Keratinocyte (primary cell): ENCODE data around the gene ANKRD44. TPM values are rescaled to one million over a fixed set of nuclear protein-coding genes. Genes with fewer than 3 reads are reported as not detected.

Source experiments
- DNase-seq: peaks from one replicate; pipeline ENCODE4 v3.0.0-alpha.2; 2011; ENCODE audit warnings: low read depth, missing footprints, low spot score
- FAIRE-seq: peaks from 2 replicates; lab custom pipeline; 2011; peaks lifted over from hg19 to GRCh38; lab: Jason Lieb, UNC
- H2AFZ ChIP-seq: 2 replicates; pipeline ENCODE4 v1.6.0; 2012; ENCODE audit warnings: low read length, control low read depth, inconsistent platforms; ENCODE audit not compliant: control insufficient read depth
- H3K27ac ChIP-seq: 2 replicates; pipeline ENCODE4 v1.5.1; 2011; ENCODE audit warnings: low read length; ENCODE audit not compliant: control insufficient read depth, insufficient read depth
- H3K27me3 ChIP-seq: 3 replicates; pipeline ENCODE4 v1.6.0; 2011; ENCODE audit warnings: low read length; ENCODE audit not compliant: control insufficient read depth, insufficient read depth; ENCODE audit errors: extremely low read depth
- H3K36me3 ChIP-seq, 2 experiments: 2 replicates in 1 of 2; 3 replicates in 1 of 2; pipeline ENCODE4 v1.5.1; 2011; ENCODE audit warnings: low read length in 2 of 2, mild to moderate bottlenecking in 1 of 2; ENCODE audit not compliant: control insufficient read depth in 2 of 2, insufficient read depth in 2 of 2; ENCODE audit errors: extremely low read depth in 1 of 2
- H3K4me1 ChIP-seq: 3 replicates; pipeline ENCODE4 v1.5.1; 2011; ENCODE audit warnings: low read length; ENCODE audit not compliant: control insufficient read depth, insufficient read depth; ENCODE audit errors: extremely low read depth
- H3K4me2 ChIP-seq: 3 replicates; pipeline ENCODE4 v1.6.0; 2011; ENCODE audit warnings: low read depth, low read length; ENCODE audit not compliant: control insufficient read depth, insufficient read depth; ENCODE audit errors: extremely low read depth
- H3K4me3 ChIP-seq, 3 experiments: fragments of 200-600 bp in 1 of 3; sonication (generic) in 1 of 3; 2 replicates in 2 of 3; 3 replicates in 1 of 3; pipeline ENCODE4 v1.5.1; 2011 to 2016; ENCODE audit warnings: low read length in 3 of 3, mild to moderate bottlenecking in 3 of 3, control low read depth in 2 of 3, inconsistent platforms in 1 of 3, low read depth in 1 of 3, mixed read lengths in 1 of 3, mixed run types in 1 of 3, moderate library complexity in 1 of 3; ENCODE audit not compliant: control insufficient read depth in 2 of 3, insufficient read depth in 2 of 3; ENCODE audit errors: extremely low read depth in 1 of 3
- H3K79me2 ChIP-seq: 2 replicates; pipeline ENCODE4 v1.6.0; 2012; ENCODE audit warnings: low read length; ENCODE audit not compliant: control insufficient read depth, insufficient read depth
- H3K9ac ChIP-seq: 3 replicates; pipeline ENCODE4 v1.6.0; 2011; ENCODE audit warnings: low read length; ENCODE audit not compliant: control insufficient read depth, insufficient read depth; ENCODE audit errors: extremely low read depth
- H3K9me1 ChIP-seq: 3 replicates; pipeline ENCODE4 v1.6.0; 2011; ENCODE audit warnings: low read length; ENCODE audit not compliant: control insufficient read depth, insufficient read depth; ENCODE audit errors: extremely low read depth
- H3K9me3 ChIP-seq: 2 replicates; pipeline ENCODE4 v1.5.1; 2012; ENCODE audit warnings: low read depth, low read length; ENCODE audit not compliant: control insufficient read depth
- H4K20me1 ChIP-seq: 3 replicates; pipeline ENCODE4 v1.6.0; 2011; ENCODE audit warnings: low read length; ENCODE audit not compliant: control insufficient read depth, insufficient read depth; ENCODE audit errors: extremely low read depth
- CTCF ChIP-seq, 3 experiments: IDR thresholded peaks in 1 of 3; conservative IDR thresholded peaks in 1 of 3; optimal IDR thresholded peaks in 1 of 3; 2 replicates in 2 of 3; 3 replicates in 1 of 3; pipeline versions ENCODE3 to v1.5.1; 2011; ENCODE audit warnings: low read length in 3 of 3, mild to moderate bottlenecking in 3 of 3, moderate library complexity in 2 of 3, control low read depth in 1 of 3, inconsistent platforms in 1 of 3; ENCODE audit not compliant: insufficient read depth in 2 of 3; ENCODE audit errors: extremely low read depth in 1 of 3
- EZH2 ChIP-seq: IDR thresholded peaks from one replicate; pipeline ENCODE4 v1.6.1; 2012; ENCODE audit warnings: inconsistent platforms, mild to moderate bottlenecking, low read length, moderate library complexity
- dilution Hi-C: fragments of 300-500 bp; cut with MboI; formaldehyde crosslinking; loops from one replicate; pipeline ENCODE4 v1.7.0; 2020; ENCODE audit warnings: low sequenced_read_pairs; ENCODE audit not compliant: extremely low pct_ligation_motif_present
- polyA plus RNA-seq, 5 experiments: library from polyadenylated mRNA; depleted of rRNA in 3 of 5; stranded (reverse) in 3 of 5; stranded (forward) in 1 of 5; unstranded in 1 of 5; fragments of >200 nt; gene quantifications; 1 replicate in 1 of 5; 2 replicates in 3 of 5; 3 replicates in 1 of 5; pipeline versions ENCODE4 v1.2.1 to v1.2.3, GENCODE V29; 2011 to 2012; ENCODE audit warnings: missing spikeins in 2 of 5, low read depth in 1 of 5, low replicate concordance in 1 of 5

The ANKRD44 gene
- polyA plus RNA-seq, 1 donor (not counting 4 experiments of a cell fraction or from before 2014, with no cell fraction given): 0.35 TPM

- no peaks in the 10 kb centered on the region for H3K9me3 ChIP-seq
- FAIRE-seq: no peak
- no peaks in the 10 kb centered on the region for H3K4me1 ChIP-seq
- no peak for DNase-seq
- H3K9me1 ChIP-seq: no peaks in the 10 kb centered on the region
- H3K27ac ChIP-seq: no peak overlapping the region
- no peak overlapping the region for H3K4me2 ChIP-seq
- no peaks in the 10 kb centered on the region for H3K36me3 ChIP-seq
- no peak overlapping the region for H3K4me3 ChIP-seq
- H3K27me3 ChIP-seq: no peaks in the 10 kb centered on the region
- dilution Hi-C loops: no loop called here
- no peaks in the 10 kb centered on the region for H3K79me2 ChIP-seq
- TF ChIP-seq CTCF (optimal IDR thresholded peaks at IDR 0.05 in 1 of 3, IDR thresholded peaks at IDR 0.05 in 1 of 3, conservative IDR thresholded peaks at IDR 0.05 in 1 of 3; ENCODE audit: extremely low read depth in 1 of 3, insufficient read depth in 2 of 3, low read length in 3 of 3) (no peak), EZH2 (no peak)
- H4K20me1 ChIP-seq: no peaks in the 10 kb centered on the region
- no peak overlapping the region for H3K9ac ChIP-seq
- H2AFZ ChIP-seq: no peak overlapping the region
Measured at GRCh38 chr2:197128126-197128525, 182.5 kb downstream of the ANKRD44 start.

- no peak for TF ChIP-seq CTCF (optimal IDR thresholded peaks at IDR 0.05 in 1 of 3, IDR thresholded peaks at IDR 0.05 in 1 of 3, conservative IDR thresholded peaks at IDR 0.05 in 1 of 3; ENCODE audit: extremely low read depth in 1 of 3, insufficient read depth in 2 of 3, low read length in 3 of 3)
- no peak for TF ChIP-seq EZH2
- FAIRE-seq: no peak
Measured at GRCh38 chr2:197126630-197127352, 183.8 kb downstream of the ANKRD44 start.

More at GRCh38 chr2:197126630-197127352, 183.8 kb downstream of the ANKRD44 start:
- H3K79me2 ChIP-seq: no peaks in the 10 kb centered on the region
- H3K9ac ChIP-seq: no peak overlapping the region
- no peaks in the 10 kb centered on the region for H3K27me3 ChIP-seq
- no peaks in the 10 kb centered on the region for H3K4me1 ChIP-seq
- H2AFZ ChIP-seq: no peak overlapping the region
- H3K27ac ChIP-seq: no peak overlapping the region
- H3K36me3 ChIP-seq: no peaks in the 10 kb centered on the region
- no peak overlapping the region for H3K4me2 ChIP-seq
- H3K9me3 ChIP-seq: no peaks in the 10 kb centered on the region
- H3K4me3 ChIP-seq: no peak overlapping the region
- H4K20me1 ChIP-seq: no peaks in the 10 kb centered on the region
- H3K9me1 ChIP-seq: no peaks in the 10 kb centered on the region
- dilution Hi-C loops: no loop called here
- DNase-seq: no peak
